MM.1S (cell line): Measurements from ENCODE around the gene NLGN1.

ENCODE experiments used
- CTCF ChIP-seq: fragments of 300-600 bp; sonication (generic); IDR thresholded peaks from 2 replicates; pipeline ENCODE4 v1.5.1; 2016; ENCODE audit warnings: antibody characterized with exemption, low read length, mixed read lengths
- EZH2 ChIP-seq: fragments of 300-600 bp; sonication (generic); optimal IDR thresholded peaks from 2 replicates; pipeline ENCODE3; 2017; ENCODE audit warnings: low read depth, mild to moderate bottlenecking, antibody characterized with exemption, low read length, mixed read lengths

GRCh38 chr3:174280186-174280585 lies 882.6 kb downstream of the NLGN1 start:
- TF ChIP-seq CTCF = no peak
- no peak for TF ChIP-seq EZH2
